GM12875 (cell line): ENCODE results near the gene B9D1.

ENCODE experiments used
- H3K4me3 ChIP-seq: one replicate; pipeline ENCODE4 v1.5.1; 2011; ENCODE audit warnings: low read depth, low read length, control low read depth
- TF ChIP-seq, protein P1 (sequence below): IDR thresholded peaks from 2 replicates; pipeline ENCODE4 v1.5.1; 2011; ENCODE audit warnings: low read depth, mild to moderate bottlenecking, control low read depth, inconsistent platforms, low read length, moderate library complexity, borderline replicate concordance; ENCODE audit not compliant: insufficient read depth

B9D1 gene

GRCh38 chr17:19384723-19385391, 22.3 kb upstream of the B9D1 start:
- TF ChIP-seq, protein P1, sequence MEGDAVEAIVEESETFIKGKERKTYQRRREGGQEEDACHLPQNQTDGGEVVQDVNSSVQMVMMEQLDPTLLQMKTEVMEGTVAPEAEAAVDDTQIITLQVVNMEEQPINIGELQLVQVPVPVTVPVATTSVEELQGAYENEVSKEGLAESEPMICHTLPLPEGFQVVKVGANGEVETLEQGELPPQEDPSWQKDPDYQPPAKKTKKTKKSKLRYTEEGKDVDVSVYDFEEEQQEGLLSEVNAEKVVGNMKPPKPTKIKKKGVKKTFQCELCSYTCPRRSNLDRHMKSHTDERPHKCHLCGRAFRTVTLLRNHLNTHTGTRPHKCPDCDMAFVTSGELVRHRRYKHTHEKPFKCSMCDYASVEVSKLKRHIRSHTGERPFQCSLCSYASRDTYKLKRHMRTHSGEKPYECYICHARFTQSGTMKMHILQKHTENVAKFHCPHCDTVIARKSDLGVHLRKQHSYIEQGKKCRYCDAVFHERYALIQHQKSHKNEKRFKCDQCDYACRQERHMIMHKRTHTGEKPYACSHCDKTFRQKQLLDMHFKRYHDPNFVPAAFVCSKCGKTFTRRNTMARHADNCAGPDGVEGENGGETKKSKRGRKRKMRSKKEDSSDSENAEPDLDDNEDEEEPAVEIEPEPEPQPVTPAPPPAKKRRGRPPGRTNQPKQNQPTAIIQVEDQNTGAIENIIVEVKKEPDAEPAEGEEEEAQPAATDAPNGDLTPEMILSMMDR = no peak
- no peak overlapping the region for H3K4me3 ChIP-seq

DNA sequence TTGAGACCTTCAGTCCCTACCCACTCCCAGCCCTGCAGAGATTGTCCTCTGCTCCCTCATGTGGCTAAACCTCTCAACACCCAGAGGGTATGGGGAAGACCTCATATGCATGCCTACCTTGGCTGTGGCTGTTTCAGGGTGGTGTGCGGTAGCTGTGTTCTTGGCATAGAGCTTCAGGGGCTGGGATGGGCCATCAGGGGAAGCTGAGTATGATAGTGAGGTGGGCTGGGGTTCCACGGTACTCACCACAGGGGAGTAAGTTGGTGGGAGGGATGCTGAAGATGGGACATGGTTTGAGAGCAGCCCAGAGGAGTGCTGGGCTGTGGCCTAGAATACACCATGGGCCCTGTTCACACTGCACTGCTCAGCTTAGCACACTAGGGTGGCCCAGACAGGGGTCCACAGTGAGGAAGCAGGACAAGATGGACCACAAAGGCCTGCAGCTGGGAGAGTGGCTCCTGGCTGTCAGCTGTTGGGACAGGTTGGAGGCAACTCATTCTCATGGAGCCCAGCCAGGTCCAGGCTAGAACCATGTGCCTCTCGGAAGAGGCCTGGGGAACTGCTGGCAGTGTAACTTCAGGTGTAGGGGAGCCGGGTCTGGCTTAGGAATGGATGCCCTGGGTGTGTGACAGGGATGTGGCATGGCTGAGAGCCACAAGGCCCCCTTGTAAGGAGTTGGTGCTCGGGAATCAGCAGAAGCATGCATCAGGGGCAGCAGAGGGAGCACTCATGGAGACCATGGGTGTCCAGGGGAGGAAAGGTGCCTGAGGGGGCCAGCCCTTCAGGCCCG, 21.4 kb upstream of the B9D1 start:
- TF ChIP-seq, protein P1 = no peak
- H3K4me3 ChIP-seq = no peak overlapping the region

GRCh38 chr17:19382531-19383444, 20.3 kb upstream of the B9D1 start:
- H3K4me3 ChIP-seq = no peak overlapping the region
- TF ChIP-seq, protein P1 = no peak

DNA sequence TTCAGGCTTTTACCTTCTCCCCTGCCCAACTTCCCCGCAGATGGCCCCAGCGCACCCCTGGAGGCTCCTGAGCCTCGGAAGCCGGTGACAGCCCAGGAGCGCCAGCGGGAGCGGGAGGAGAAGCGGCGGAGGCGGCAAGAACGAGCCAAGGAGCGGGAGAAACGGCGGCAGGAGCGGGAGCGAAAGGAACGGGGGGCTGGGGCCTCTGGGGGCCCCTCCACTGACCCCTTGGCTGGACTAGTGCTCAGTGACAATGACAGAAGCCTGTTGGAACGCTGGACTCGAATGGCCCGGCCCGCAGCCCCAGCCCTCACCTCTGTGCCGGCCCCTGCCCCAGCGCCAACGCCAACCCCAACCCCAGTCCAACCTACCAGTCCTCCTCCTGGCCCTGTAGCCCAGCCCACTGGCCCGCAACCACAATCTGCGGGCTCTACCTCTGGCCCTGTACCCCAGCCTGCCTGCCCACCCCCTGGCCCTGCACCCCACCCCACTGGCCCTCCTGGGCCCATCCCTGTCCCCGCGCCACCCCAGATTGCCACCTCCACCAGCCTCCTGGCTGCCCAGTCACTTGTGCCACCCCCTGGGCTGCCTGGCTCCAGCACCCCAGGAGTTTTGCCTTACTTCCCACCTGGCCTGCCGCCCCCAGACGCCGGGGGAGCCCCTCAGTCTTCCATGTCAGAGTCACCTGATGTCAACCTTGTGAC, 19.4 kb upstream of the B9D1 start:
- H3K4me3 ChIP-seq = no peak overlapping the region
- TF ChIP-seq, protein P1 = no peak

DNA sequence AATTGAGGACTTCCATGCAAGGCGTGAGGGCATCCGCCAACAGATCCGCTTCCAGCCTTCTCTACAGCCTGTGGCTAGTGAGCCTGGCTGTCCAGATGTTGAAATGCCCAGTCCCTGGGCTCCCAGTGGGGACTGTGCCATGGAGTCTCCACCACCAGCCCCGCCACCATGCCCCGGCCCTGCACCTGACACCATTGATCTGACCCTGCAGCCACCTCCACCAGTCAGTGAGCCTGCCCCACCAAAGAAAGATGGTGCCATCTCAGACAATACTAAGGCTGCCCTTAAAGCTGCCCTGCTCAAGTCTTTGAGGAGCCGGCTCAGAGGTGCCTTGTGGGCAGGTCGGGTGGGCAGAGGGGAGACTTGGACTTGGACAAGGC, 18.8 kb upstream of the B9D1 start:
- H3K4me3 ChIP-seq = no peak overlapping the region
- TF ChIP-seq, protein P1 = no peak

GRCh38 chr17:19380481-19381301, 18.2 kb upstream of the B9D1 start:
- TF ChIP-seq, protein P1 = no peak
- H3K4me3 ChIP-seq = no peak overlapping the region
